Measurements from ENCODE around the gene SHISAL1.
"Not testable (repeated sequence)": the region's sequence is repeated elsewhere in the genome, so short reads cannot be mapped to it uniquely, and the experiment has no call there.

SHISAL1 gene

DNA sequence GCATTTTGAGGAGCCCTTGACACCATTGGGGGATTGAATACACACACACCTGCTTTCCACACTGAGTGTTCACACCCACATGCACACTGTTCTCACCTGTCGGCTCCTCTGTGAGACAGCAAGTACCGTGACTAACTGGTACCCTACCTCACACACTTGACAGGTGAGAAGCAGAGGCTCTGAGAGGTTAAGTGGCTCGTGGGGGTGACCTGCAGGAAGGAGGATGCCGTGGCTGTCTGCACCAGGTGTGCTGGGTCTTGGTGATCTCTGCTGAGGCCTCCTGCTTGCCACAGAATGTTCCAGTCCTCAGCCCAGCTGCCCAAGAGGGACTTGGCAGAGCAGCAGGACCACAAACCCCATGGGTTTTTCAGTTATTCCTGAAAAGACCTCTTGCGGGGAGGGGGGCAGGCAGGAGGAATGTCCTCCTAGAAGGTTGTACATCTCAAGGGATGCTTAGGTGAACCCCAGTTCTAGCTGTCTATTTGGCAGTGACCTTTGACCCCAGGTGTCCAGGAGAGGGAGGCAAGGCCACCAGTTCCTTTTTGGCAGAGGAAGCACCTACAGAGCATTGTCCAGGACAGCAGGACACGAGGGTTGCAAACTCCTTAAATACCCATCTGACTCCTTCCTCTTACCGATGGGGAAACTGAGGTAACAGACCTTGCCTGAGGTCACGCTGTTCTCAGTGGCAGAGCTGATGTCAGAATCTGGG is 66.0 kb downstream of the SHISAL1 start:
- H3K27ac ChIP-seq (ENCODE audit: low read depth, low read length), result no peak overlapping the region
- no peak overlapping the region for H3K4me3 ChIP-seq (ENCODE audit: low read depth in 1 of 2, low read length in 2 of 2)
- H3K9me3 ChIP-seq (ENCODE audit: low read length), result no peaks in the 10 kb centered on the region
- H3K4me1 ChIP-seq (ENCODE audit: insufficient read depth, low read length), result no peaks in the 10 kb centered on the region
- H3K27me3 ChIP-seq (ENCODE audit: control insufficient read depth in 1 of 2, insufficient read depth in 2 of 2, low read length in 2 of 2), result no peaks in the 10 kb centered on the region
- H3K9ac ChIP-seq (ENCODE audit: low read length), result no peak overlapping the region
- H3K36me3 ChIP-seq (ENCODE audit: insufficient read depth, low read length), result no peaks in the 10 kb centered on the region

DNA sequence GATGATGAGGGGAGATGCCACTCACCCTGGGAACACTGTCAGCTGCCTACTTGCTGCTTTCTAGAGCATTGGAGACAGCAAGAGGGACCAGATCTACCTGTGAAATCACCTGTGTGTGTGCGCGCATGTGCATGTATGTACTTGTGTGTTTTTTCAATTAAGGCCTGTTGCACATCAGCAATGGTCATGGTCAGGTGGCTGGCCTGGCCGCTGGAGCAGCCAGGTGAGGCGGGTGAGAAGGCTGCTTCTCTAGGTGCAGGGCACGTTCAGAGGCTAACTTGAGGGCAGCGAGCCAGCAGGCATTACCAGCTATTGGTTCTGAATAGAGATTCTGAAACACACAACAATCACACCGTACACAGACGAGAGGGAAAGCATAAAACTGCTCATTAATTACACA is 66.9 kb downstream of the SHISAL1 start:
- H3K4me3 ChIP-seq (ENCODE audit: low read depth in 1 of 2, low read length in 2 of 2), result no peak overlapping the region
- H3K36me3 ChIP-seq (ENCODE audit: insufficient read depth, low read length), result no peaks in the 10 kb centered on the region
- H3K4me1 ChIP-seq (ENCODE audit: insufficient read depth, low read length), result no peaks in the 10 kb centered on the region
- no peak overlapping the region for H3K27ac ChIP-seq (ENCODE audit: low read depth, low read length)
- H3K27me3 ChIP-seq (ENCODE audit: control insufficient read depth in 1 of 2, insufficient read depth in 2 of 2, low read length in 2 of 2), result no peaks in the 10 kb centered on the region
- H3K9me3 ChIP-seq (ENCODE audit: low read length), result no peaks in the 10 kb centered on the region
- H3K9ac ChIP-seq (ENCODE audit: low read length), result no peak overlapping the region

DNA sequence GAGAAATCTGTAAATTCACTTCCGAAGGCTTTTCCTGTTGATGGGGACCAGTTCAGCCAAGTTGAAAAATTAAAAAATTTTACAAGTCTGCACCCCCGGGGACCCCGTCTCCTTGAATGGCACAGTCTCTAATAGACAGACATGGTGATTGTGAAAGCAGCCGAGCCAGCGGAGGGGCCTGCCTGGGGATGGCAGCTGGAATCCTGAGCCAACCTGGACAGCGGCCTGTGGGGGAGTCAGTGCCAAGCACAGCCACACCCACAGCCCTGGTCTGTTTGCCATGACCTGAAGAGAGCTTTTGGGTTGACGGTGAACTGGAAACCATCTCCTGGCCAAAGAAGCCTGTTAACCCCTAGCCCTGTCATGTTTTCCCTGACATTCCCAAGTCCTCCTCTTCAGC is 67.3 kb downstream of the SHISAL1 start:
- Histone ChIP-seq H3K4me3 (ENCODE audit: low read depth in 1 of 2, low read length in 2 of 2) (no peak overlapping the region), H3K27me3 (ENCODE audit: control insufficient read depth in 1 of 2, insufficient read depth in 2 of 2, low read length in 2 of 2) (no peaks in the 10 kb centered on the region), H3K27ac (ENCODE audit: low read depth, low read length) (no peak overlapping the region), H3K9me3 (ENCODE audit: low read length) (no peaks in the 10 kb centered on the region), H3K4me1 (ENCODE audit: insufficient read depth, low read length) (no peaks in the 10 kb centered on the region), H3K9ac (ENCODE audit: low read length) (no peak overlapping the region), H3K36me3 (ENCODE audit: insufficient read depth, low read length) (no peaks in the 10 kb centered on the region)

DNA sequence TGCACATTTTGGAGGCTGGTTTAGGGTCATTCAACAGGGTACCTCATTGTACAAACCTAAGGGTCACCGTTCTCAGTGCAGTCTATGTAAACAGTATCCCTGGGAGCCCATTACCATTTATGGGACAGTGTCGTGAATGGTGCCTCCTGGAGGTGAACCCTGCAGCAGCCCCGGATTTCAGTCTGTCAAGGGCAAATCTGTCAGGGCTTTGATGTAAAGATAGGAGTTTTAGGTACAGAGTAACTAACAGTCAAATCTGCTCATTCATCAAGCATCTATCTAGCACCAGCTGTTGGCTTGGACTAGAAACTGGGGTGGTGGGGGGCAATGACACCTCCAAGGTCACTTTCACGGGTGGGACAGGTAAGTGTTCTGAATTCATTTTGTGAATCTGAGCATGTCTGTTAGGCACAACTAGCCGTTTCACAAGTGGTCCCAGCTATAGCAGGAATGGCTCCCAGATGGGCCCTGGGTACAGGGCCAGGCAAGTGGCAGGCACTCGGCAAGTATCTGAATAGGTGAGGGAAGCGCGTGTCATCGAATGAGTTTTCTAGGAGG is 68.4 kb downstream of the SHISAL1 start:
- Histone ChIP-seq H3K4me3 (ENCODE audit: low read depth in 1 of 2, low read length in 2 of 2) (no peak overlapping the region), H3K27ac (ENCODE audit: low read depth, low read length) (no peak overlapping the region), H3K9ac (ENCODE audit: low read length) (no peak overlapping the region), H3K27me3 (ENCODE audit: control insufficient read depth in 1 of 2, insufficient read depth in 2 of 2, low read length in 2 of 2) (no peaks in the 10 kb centered on the region), H3K9me3 (ENCODE audit: low read length) (no peaks in the 10 kb centered on the region), H3K4me1 (ENCODE audit: insufficient read depth, low read length) (no peaks in the 10 kb centered on the region), H3K36me3 (ENCODE audit: insufficient read depth, low read length) (no peaks in the 10 kb centered on the region)

DNA sequence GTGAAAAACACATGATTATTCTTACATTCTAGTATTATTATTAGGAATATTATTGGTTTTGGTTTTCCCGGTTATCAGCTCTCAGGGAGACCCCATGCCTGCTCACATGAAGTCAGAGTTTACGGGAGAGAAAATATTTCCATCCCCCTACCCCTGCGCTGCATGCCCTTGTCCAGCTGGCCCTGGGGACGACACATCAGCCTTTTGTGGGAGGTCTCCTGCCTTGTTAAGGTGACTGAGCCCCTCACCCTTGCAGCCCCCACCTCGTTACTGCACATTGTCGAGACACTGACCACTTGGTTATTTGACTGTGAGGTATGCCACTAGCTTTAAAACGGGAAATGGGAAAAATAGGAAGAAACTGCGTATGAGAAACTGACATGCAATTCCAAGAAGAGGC is 69.0 kb downstream of the SHISAL1 start:
- Histone ChIP-seq H3K27me3 (ENCODE audit: control insufficient read depth in 1 of 2, insufficient read depth in 2 of 2, low read length in 2 of 2) (no peaks in the 10 kb centered on the region), H3K9ac (ENCODE audit: low read length) (no peak overlapping the region), H3K36me3 (ENCODE audit: insufficient read depth, low read length) (no peaks in the 10 kb centered on the region), H3K4me3 (ENCODE audit: low read depth in 1 of 2, low read length in 2 of 2) (no peak overlapping the region), H3K4me1 (ENCODE audit: insufficient read depth, low read length) (no peaks in the 10 kb centered on the region), H3K9me3 (ENCODE audit: low read length) (no peaks in the 10 kb centered on the region), H3K27ac (ENCODE audit: low read depth, low read length) (no peak overlapping the region)

DNA sequence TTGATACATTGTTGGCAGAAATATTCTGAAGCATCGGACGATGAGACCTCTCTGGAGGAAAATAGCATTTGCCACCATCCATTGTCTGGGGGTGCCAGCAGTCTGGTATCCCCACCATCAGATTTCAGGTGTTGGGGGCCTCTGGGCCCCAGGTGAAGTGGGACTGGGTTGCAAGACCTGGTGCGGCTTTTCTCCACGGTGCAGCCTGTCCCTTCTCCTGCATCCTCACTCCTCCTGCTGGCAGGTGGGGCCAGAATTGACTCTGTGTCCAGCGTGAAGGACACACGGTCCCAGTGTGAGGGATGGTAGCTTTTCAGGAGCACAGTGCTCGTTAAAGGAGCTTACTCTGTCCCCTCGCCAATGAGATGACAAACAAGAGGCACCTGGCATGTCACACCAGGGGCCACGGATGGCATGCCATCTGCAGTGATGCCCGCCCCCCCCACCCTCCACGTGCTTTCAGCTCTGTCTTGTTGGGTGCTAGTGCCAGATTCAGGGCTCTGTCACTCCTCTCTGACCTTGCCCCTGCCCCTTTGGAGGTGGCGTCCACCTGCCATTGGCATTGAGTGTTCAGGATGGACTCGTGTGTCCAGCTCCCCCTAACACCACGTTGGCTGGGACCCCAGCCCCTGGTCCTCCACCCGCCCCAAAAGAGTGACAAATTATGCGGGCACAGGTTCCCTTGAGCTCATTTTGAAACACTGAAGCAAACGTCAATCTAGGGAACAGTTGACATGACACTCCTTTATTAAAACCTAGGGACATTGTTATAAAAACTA is 69.6 kb downstream of the SHISAL1 start:
- no peaks in the 10 kb centered on the region for H3K27me3 ChIP-seq (ENCODE audit: control insufficient read depth in 1 of 2, insufficient read depth in 2 of 2, low read length in 2 of 2)
- no peak overlapping the region for H3K9ac ChIP-seq (ENCODE audit: low read length)

DNA sequence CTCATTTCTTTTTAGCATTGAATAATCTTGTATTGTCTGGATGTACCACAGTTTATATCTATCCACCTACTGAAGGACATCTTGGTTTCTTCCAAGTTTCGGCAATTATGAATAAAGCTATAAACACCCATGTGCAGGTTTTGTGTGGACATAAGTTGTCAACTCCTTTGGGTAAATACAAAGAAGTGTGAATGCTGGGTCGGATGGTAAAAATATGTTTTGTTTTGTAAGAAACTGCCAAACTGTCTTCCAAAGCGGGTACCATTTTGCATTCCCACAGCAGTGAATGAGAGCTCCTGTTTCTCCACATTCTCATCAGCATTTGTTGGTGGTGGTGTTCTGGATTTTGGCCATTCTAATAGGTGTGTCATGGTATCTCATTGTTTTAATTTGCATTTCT is 71.6 kb downstream of the SHISAL1 start:
- H3K27ac ChIP-seq (ENCODE audit: low read depth, low read length); H3K4me1 ChIP-seq (ENCODE audit: insufficient read depth, low read length); H3K36me3 ChIP-seq (ENCODE audit: insufficient read depth, low read length); H3K27me3 ChIP-seq (ENCODE audit: control insufficient read depth in 1 of 2, insufficient read depth in 2 of 2, low read length in 2 of 2); H3K4me3 ChIP-seq (ENCODE audit: low read depth in 1 of 2, low read length in 2 of 2); H3K9ac ChIP-seq (ENCODE audit: low read length); H3K9me3 ChIP-seq (ENCODE audit: low read length): not testable (repeated sequence)

More for the DNA sequence above, 69.6 kb downstream of the SHISAL1 start:
- Histone ChIP-seq H3K4me1 (ENCODE audit: insufficient read depth, low read length) (no peaks in the 10 kb centered on the region), H3K36me3 (ENCODE audit: insufficient read depth, low read length) (no peaks in the 10 kb centered on the region), H3K4me3 (ENCODE audit: low read depth in 1 of 2, low read length in 2 of 2) (no peak overlapping the region), H3K9me3 (ENCODE audit: low read length) (no peaks in the 10 kb centered on the region), H3K27ac (ENCODE audit: low read depth, low read length) (no peak overlapping the region)

DNA sequence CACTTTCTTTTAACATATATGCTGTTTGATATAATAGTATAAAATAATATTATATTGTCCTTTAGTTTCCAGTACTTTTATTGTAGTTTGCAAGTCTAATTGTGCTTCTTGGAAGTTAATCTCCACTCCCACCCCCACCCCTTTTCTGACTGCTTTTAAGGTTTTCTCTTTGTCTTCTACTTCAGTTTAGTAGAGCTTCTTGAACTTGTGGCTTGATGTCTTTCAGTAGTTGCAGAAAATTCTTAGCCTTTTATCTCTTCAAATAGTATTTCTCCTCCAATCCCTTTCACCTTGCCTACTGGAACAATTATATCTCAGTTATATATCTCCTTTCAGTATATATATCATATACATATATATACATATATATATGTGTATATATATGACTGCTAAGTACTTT is 75.5 kb downstream of the SHISAL1 start:
- Histone ChIP-seq H3K9ac (ENCODE audit: low read length) (no peak overlapping the region), H3K4me1 (ENCODE audit: insufficient read depth, low read length) (no peaks in the 10 kb centered on the region), H3K9me3 (ENCODE audit: low read length) (no peaks in the 10 kb centered on the region), H3K36me3 (ENCODE audit: insufficient read depth, low read length) (no peaks in the 10 kb centered on the region), H3K27me3 (ENCODE audit: control insufficient read depth in 1 of 2, insufficient read depth in 2 of 2, low read length in 2 of 2) (no peaks in the 10 kb centered on the region), H3K27ac (ENCODE audit: low read depth, low read length) (no peak overlapping the region), H3K4me3 (ENCODE audit: low read depth in 1 of 2, low read length in 2 of 2) (no peak overlapping the region)

DNA sequence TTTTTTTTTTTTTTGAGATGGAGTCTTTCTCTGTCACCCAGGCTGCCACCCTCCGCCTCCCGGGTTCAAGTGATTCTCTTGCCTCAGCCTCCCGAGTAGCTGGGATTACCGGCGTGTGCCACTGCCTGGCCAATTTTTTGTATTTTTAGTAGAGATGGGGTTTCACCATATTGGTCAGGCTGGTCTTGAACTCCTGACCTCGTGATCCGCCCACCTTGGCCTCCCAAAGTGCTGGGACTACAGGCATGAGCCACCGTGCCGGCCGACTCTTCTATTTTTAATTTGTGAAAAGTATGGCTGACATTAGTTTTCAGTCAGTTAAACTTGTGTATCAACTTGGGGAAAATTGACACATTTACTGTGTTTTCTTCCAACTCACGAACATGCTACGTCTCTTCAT is 78.4 kb downstream of the SHISAL1 start:
- not testable (repeated sequence) for H3K36me3 ChIP-seq (ENCODE audit: insufficient read depth, low read length); H3K9me3 ChIP-seq (ENCODE audit: low read length); H3K9ac ChIP-seq (ENCODE audit: low read length); H3K27me3 ChIP-seq (ENCODE audit: control insufficient read depth in 1 of 2, insufficient read depth in 2 of 2, low read length in 2 of 2); H3K27ac ChIP-seq (ENCODE audit: low read depth, low read length); H3K4me1 ChIP-seq (ENCODE audit: insufficient read depth, low read length); H3K4me3 ChIP-seq (ENCODE audit: low read depth in 1 of 2, low read length in 2 of 2)

DNA sequence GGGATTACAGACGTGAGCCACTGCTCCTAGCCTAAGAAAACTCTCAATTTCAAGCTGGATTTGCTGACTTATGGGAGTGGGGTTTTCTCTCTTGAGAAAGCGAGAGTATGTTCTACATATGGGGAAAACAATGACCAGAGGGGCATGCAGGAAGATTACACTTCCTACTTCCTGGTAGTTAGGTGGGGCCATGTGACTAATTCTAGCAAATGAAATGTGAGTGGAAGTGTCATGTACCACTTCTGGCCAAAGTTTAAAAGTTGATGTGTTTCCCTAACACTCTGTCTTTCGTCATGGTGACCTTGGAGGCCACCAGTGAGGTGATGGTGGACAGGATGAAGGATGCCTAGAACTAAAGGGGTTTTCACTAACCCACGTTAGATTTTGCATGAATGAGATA is 81.5 kb downstream of the SHISAL1 start:
- H3K27ac ChIP-seq (ENCODE audit: low read depth, low read length), result no peak overlapping the region
- no peaks in the 10 kb centered on the region for H3K36me3 ChIP-seq (ENCODE audit: insufficient read depth, low read length)
- no peak overlapping the region for H3K4me3 ChIP-seq (ENCODE audit: low read depth in 1 of 2, low read length in 2 of 2)
- H3K27me3 ChIP-seq (ENCODE audit: control insufficient read depth in 1 of 2, insufficient read depth in 2 of 2, low read length in 2 of 2), result no peaks in the 10 kb centered on the region
- H3K9me3 ChIP-seq (ENCODE audit: low read length), result no peaks in the 10 kb centered on the region
- no peaks in the 10 kb centered on the region for H3K4me1 ChIP-seq (ENCODE audit: insufficient read depth, low read length)
- no peak overlapping the region for H3K9ac ChIP-seq (ENCODE audit: low read length)

DNA sequence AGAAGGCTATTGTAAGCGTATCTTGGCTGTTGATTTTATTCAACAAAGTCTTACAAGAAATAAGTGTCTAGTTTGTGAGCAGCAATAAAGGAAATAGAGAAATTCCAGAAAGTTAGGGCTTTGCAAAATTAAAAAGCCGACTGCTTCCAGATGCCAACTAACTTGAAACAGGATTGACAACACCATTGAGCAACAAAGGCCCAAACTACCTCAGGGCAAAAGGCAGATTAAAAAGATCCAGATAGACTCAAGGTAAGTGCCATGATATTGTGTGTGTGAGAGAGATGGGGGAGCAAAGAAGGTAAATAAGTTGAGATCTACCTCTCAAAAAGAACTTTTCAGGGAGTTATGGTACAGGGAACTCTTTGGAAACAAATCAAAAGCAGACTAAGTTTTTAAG is 82.9 kb downstream of the SHISAL1 start:
- H3K4me1 ChIP-seq (ENCODE audit: insufficient read depth, low read length), result no peaks in the 10 kb centered on the region
- H3K27ac ChIP-seq (ENCODE audit: low read depth, low read length), result no peak overlapping the region
- no peak overlapping the region for H3K4me3 ChIP-seq (ENCODE audit: low read depth in 1 of 2, low read length in 2 of 2)
- no peak overlapping the region for H3K9ac ChIP-seq (ENCODE audit: low read length)
- no peaks in the 10 kb centered on the region for H3K9me3 ChIP-seq (ENCODE audit: low read length)
- no peaks in the 10 kb centered on the region for H3K36me3 ChIP-seq (ENCODE audit: insufficient read depth, low read length)
- peaks cover 0 to 3% of the 10 kb centered on the region in 2 donors for H3K27me3 ChIP-seq (ENCODE audit: control insufficient read depth in 1 of 2, insufficient read depth in 2 of 2, low read length in 2 of 2)
